ENCODE results near the gene ATP2A3. TPM values are rescaled to one million over a fixed set of nuclear protein-coding genes. Genes with fewer than 3 reads are reported as not detected.

ATP2A3 gene
- polyA plus RNA-seq, 2 donors, result 5.8 to 7.8 TPM

DNA sequence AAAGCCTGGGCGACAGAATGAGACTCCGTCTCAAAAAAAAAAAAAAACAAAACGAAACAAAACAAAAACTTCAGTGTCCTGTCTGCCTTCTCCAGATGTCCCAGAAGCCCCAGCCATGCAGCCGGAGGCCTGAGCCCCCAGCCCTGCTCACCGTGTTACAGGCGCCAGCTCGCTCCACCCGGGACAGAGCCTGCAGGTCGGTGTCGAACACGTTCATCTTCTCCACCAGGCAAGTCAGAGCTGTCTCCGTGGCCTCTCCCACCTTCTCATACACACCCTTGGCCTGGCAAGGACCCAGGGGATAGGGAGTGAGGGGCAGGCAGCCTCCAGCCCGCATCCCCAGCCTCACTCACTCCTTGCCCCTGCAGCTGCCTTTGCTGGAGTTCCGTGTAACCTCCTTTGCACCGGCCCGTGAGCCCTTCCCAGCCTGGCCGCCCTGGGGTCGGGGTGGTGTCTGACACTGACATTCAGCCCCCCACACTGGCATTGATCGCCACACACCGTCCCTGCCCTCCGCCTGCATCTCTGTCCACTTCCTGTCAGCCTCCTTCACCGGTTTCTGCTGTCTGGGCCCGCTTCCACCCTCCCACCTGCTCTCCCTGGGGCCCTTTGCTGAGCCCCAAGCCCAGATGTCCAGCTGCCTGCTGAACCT, 20.9 kb downstream of the ATP2A3 start:
- WGBS, 2 donors, result 76 to 82% methylated on average over 21 to 23 of the region's 23 CpGs
- H3K27ac ChIP-seq (ENCODE audit: low read depth in 2 of 2, low read length in 1 of 2), result no peak overlapping the region
- H3K27me3 ChIP-seq (ENCODE audit: control insufficient read depth in 1 of 2, insufficient read depth in 2 of 2, low read length in 2 of 2), result no peaks in the 10 kb centered on the region
- no peak overlapping the region for H3K4me3 ChIP-seq (ENCODE audit: low read depth in 1 of 2, low read length in 2 of 2)
- no peaks in the 10 kb centered on the region for H3K9me3 ChIP-seq (ENCODE audit: control insufficient read depth in 2 of 2, insufficient read depth in 1 of 2, low read depth in 1 of 2, low read length in 1 of 2)
- H3K36me3 ChIP-seq (ENCODE audit: control insufficient read depth in 2 of 2, insufficient read depth in 2 of 2, low read length in 1 of 2), result peaks cover 0 to 11% of the 10 kb centered on the region in 2 donors
- peaks cover 0 to 4% of the 10 kb centered on the region in 2 donors for H3K4me1 ChIP-seq (ENCODE audit: control insufficient read depth in 2 of 2, insufficient read depth in 2 of 2, low read length in 1 of 2)

DNA sequence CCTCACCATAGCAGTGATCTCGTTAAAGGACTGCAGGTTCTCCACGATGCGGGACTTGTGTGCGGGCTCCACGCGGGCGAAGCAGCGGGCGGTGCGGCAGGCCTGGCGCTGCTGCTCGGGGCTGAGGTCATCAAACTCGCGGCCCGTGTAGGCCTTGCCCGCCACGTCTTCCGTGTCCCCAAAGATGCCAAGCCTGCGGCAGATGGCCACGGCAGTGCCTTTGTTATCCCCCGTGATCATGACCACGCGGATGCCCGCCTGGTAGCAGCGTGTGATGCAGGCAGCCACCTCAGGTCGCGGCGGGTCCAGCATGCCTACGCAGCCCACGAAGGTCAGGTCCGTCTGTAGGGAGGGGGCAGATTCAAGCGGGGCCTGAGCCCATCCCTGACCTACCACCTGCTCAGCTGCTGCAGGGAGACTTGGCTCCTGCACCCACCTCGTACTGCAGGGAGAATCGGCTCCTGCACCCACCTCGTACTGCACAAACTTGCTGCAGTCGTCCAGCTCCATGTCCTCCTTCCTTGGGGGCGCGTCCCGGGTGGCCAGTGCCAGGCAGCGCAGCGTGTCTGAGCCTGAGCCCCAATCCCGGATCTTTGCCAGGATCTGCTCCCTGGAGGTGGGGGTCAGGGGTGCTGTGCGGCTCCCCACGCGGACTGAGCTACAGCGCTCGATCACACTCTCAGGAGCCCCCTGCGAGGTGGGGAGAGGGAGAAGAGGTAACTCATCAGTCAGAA, 23.1 kb downstream of the ATP2A3 start:
- H3K4me1 ChIP-seq (ENCODE audit: control insufficient read depth in 2 of 2, insufficient read depth in 2 of 2, low read length in 1 of 2), result peaks cover 0 to 4% of the 10 kb centered on the region in 2 donors
- no peaks in the 10 kb centered on the region for H3K27me3 ChIP-seq (ENCODE audit: control insufficient read depth in 1 of 2, insufficient read depth in 2 of 2, low read length in 2 of 2)
- no peak overlapping the region for H3K4me3 ChIP-seq (ENCODE audit: low read depth in 1 of 2, low read length in 2 of 2)
- peaks cover 0 to 7% of the 10 kb centered on the region in 2 donors for H3K36me3 ChIP-seq (ENCODE audit: control insufficient read depth in 2 of 2, insufficient read depth in 2 of 2, low read length in 1 of 2)
- 91 to 94% methylated on average over 48 of the region's 48 CpGs for WGBS, 2 donors
- no peak overlapping the region for H3K27ac ChIP-seq (ENCODE audit: low read depth in 2 of 2, low read length in 1 of 2)
- H3K9me3 ChIP-seq (ENCODE audit: control insufficient read depth in 2 of 2, insufficient read depth in 1 of 2, low read depth in 1 of 2, low read length in 1 of 2), result no peaks in the 10 kb centered on the region

DNA sequence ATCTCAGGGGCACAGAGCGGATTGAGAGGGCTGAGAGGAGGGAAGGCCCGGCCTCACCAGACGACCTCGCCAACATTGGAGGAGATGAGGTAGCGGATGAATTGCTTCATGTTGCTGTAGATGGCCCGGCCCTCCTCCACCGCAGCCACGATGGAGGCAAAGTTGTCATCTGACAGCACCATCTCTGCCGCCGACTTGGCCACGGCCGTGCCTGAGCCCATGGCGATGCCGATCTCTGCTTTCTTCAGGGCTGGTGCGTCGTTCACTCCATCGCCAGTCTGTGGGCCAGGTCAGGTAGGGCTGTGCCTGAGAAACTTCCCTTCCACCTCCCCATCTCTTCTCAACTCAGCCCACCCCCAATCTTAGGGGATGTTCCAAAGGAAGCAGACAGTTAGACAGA, 26.9 kb downstream of the ATP2A3 start:
- Histone ChIP-seq H3K27ac (ENCODE audit: low read depth in 2 of 2, low read length in 1 of 2) (no peak overlapping the region), H3K9me3 (ENCODE audit: control insufficient read depth in 2 of 2, insufficient read depth in 1 of 2, low read depth in 1 of 2, low read length in 1 of 2) (no peaks in the 10 kb centered on the region), H3K4me3 (ENCODE audit: low read depth in 1 of 2, low read length in 2 of 2) (no peak overlapping the region), H3K36me3 (ENCODE audit: control insufficient read depth in 2 of 2, insufficient read depth in 2 of 2, low read length in 1 of 2) (peaks cover 0 to 5% of the 10 kb centered on the region in 2 donors), H3K27me3 (ENCODE audit: control insufficient read depth in 1 of 2, insufficient read depth in 2 of 2, low read length in 2 of 2) (no peaks in the 10 kb centered on the region), H3K4me1 (ENCODE audit: control insufficient read depth in 2 of 2, insufficient read depth in 2 of 2, low read length in 1 of 2) (no peaks in the 10 kb centered on the region)
- WGBS, 2 donors, result 96 to 98% methylated on average over 17 of the region's 17 CpGs

DNA sequence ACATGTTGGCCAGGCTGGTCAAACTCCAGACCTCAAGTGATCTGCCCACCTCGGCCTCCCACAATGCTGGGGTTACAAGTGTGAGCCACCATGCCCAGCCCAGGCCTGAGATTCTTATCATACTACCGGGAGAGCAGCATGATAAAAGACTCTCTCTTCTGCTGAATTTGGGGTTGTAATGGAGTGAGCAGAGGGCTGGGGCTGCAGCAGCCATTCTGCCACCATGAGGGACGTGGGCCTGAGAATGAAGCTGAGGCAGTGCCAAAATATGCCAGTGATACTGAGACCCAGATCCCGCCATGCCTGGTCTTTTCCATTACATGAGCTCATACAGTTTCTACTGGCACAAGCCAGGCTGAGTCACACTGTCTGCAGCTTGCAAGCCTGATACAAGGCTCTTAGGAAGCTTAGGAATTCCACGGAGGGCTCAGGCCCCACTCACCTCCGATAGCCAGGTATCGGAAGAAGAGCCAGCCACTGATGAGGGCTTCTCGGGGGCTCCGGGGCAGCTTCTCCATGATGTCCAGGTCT, 28.3 kb downstream of the ATP2A3 start:
- Histone ChIP-seq H3K9me3 (ENCODE audit: control insufficient read depth in 2 of 2, insufficient read depth in 1 of 2, low read depth in 1 of 2, low read length in 1 of 2) (no peaks in the 10 kb centered on the region), H3K4me1 (ENCODE audit: control insufficient read depth in 2 of 2, insufficient read depth in 2 of 2, low read length in 1 of 2) (no peaks in the 10 kb centered on the region), H3K27me3 (ENCODE audit: control insufficient read depth in 1 of 2, insufficient read depth in 2 of 2, low read length in 2 of 2) (no peaks in the 10 kb centered on the region), H3K36me3 (ENCODE audit: control insufficient read depth in 2 of 2, insufficient read depth in 2 of 2, low read length in 1 of 2) (peaks cover 0 to 5% of the 10 kb centered on the region in 2 donors), H3K27ac (ENCODE audit: low read depth in 2 of 2, low read length in 1 of 2) (no peak overlapping the region), H3K4me3 (ENCODE audit: low read depth in 1 of 2, low read length in 2 of 2) (no peak overlapping the region)
- WGBS, 2 donors, result 92 to 94% methylated on average over 9 of the region's 9 CpGs

DNA sequence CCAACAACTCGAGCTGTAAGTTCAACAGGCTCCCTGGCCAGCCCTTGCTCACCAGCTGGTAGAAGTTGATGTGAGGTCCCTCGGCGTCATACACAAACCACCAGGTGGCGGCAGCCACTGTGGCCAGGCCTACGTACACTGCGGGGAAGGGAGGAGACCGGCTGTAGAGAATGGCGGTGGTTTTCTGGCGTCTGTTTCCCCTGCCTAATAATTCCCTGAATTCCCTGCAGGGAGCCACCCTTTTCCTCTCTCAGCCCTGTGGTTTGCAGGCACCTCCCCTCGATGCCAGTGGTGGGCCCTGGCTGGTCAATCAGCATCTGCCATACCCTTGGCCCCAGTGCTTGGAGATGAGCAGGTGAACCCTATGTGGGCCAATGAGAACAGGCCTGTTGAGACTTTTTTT, 29.1 kb downstream of the ATP2A3 start:
- H3K4me3 ChIP-seq (ENCODE audit: low read depth in 1 of 2, low read length in 2 of 2), result no peak overlapping the region
- H3K27me3 ChIP-seq (ENCODE audit: control insufficient read depth in 1 of 2, insufficient read depth in 2 of 2, low read length in 2 of 2), result no peaks in the 10 kb centered on the region
- WGBS, 2 donors, result 26 to 49% methylated on average over 10 of the region's 10 CpGs
- no peaks in the 10 kb centered on the region for H3K4me1 ChIP-seq (ENCODE audit: control insufficient read depth in 2 of 2, insufficient read depth in 2 of 2, low read length in 1 of 2)
- no peak overlapping the region for H3K27ac ChIP-seq (ENCODE audit: low read depth in 2 of 2, low read length in 1 of 2)
- H3K36me3 ChIP-seq (ENCODE audit: control insufficient read depth in 2 of 2, insufficient read depth in 2 of 2, low read length in 1 of 2), result peaks cover 0 to 5% of the 10 kb centered on the region in 2 donors
- H3K9me3 ChIP-seq (ENCODE audit: control insufficient read depth in 2 of 2, insufficient read depth in 1 of 2, low read depth in 1 of 2, low read length in 1 of 2), result no peaks in the 10 kb centered on the region

DNA sequence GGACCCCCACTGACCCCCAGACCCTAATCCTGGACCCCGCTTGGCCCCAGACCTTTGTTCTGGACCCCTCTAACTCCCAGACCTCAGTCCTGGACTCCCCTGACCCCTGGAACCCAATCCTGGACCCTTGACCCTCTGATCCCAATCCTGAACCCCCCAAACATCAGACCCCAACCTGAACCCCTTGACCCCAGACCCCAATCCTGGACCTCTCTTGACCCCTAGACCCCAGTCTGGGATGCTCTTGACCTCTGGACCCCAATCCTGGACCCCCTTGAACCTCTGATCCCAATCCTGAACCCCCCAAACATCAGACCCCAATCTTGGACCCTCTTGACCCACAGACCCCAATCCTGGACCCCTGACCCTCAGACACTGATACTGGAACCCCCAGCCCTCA, 34.5 kb downstream of the ATP2A3 start:
- Histone ChIP-seq H3K27ac (ENCODE audit: low read depth in 2 of 2, low read length in 1 of 2) (no peak overlapping the region), H3K4me3 (ENCODE audit: low read depth in 1 of 2, low read length in 2 of 2) (no peak overlapping the region), H3K27me3 (ENCODE audit: control insufficient read depth in 1 of 2, insufficient read depth in 2 of 2, low read length in 2 of 2) (no peaks in the 10 kb centered on the region), H3K4me1 (ENCODE audit: control insufficient read depth in 2 of 2, insufficient read depth in 2 of 2, low read length in 1 of 2) (no peaks in the 10 kb centered on the region), H3K36me3 (ENCODE audit: control insufficient read depth in 2 of 2, insufficient read depth in 2 of 2, low read length in 1 of 2) (peaks cover 0 to 7% of the 10 kb centered on the region in 2 donors), H3K9me3 (ENCODE audit: control insufficient read depth in 2 of 2, insufficient read depth in 1 of 2, low read depth in 1 of 2, low read length in 1 of 2) (no peaks in the 10 kb centered on the region)
- WGBS, 2 donors, result 93 to 98% methylated on average over 1 of the region's 1 CpG

DNA sequence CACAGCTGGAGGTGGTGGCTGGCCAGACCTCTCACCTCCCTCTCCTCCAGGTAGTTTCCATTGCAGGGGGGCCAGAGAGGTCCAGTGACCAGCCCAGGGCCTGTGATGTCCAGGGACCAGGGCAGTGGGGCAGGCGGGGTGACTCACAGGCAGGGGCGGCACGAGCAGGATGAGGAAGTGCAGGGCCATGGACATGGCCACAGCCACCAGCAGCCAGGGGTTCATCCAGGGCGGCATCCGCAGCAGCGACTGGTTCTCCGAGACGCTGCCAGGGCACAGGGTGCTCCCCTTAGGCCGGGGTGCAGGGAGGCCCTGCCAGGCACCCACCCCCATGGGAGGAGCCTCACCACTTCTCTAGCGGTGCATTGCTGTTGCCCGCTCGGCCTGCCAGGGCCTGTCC, 35.1 kb downstream of the ATP2A3 start:
- Histone ChIP-seq H3K27me3 (ENCODE audit: control insufficient read depth in 1 of 2, insufficient read depth in 2 of 2, low read length in 2 of 2) (no peaks in the 10 kb centered on the region), H3K9me3 (ENCODE audit: control insufficient read depth in 2 of 2, insufficient read depth in 1 of 2, low read depth in 1 of 2, low read length in 1 of 2) (no peaks in the 10 kb centered on the region), H3K4me1 (ENCODE audit: control insufficient read depth in 2 of 2, insufficient read depth in 2 of 2, low read length in 1 of 2) (peaks cover 0 to 3% of the 10 kb centered on the region in 2 donors), H3K36me3 (ENCODE audit: control insufficient read depth in 2 of 2, insufficient read depth in 2 of 2, low read length in 1 of 2) (peaks cover 0 to 7% of the 10 kb centered on the region in 2 donors), H3K4me3 (ENCODE audit: low read depth in 1 of 2, low read length in 2 of 2) (no peak overlapping the region), H3K27ac (ENCODE audit: low read depth in 2 of 2, low read length in 1 of 2) (no peak overlapping the region)
- WGBS, 2 donors, result 82 to 90% methylated on average over 11 to 12 of the region's 12 CpGs

DNA sequence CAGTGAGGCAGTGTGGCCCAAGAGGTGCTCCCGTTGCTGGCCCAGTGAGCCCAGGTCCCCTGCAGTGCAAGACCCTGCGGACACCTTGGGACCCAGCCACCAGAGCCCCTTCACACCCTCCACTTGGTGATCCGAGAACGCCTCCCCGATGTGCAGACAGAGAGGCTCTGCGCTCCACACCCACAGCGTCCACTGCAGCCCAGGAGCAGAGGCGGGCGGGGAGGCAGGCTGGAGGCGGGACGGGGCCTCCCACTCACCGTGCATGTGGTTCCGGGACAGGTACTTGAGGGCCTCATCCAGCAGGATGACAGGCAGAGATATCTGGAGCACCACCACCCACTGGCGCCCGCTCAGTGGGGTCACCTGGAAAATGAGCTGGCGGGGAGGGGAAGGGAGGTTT, 35.8 kb downstream of the ATP2A3 start:
- peaks cover 0 to 7% of the 10 kb centered on the region in 2 donors for H3K36me3 ChIP-seq (ENCODE audit: control insufficient read depth in 2 of 2, insufficient read depth in 2 of 2, low read length in 1 of 2)
- H3K27me3 ChIP-seq (ENCODE audit: control insufficient read depth in 1 of 2, insufficient read depth in 2 of 2, low read length in 2 of 2), result no peaks in the 10 kb centered on the region
- WGBS, 2 donors, result 93 to 95% methylated on average over 15 to 16 of the region's 16 CpGs
- H3K9me3 ChIP-seq (ENCODE audit: control insufficient read depth in 2 of 2, insufficient read depth in 1 of 2, low read depth in 1 of 2, low read length in 1 of 2), result no peaks in the 10 kb centered on the region
- H3K4me1 ChIP-seq (ENCODE audit: control insufficient read depth in 2 of 2, insufficient read depth in 2 of 2, low read length in 1 of 2), result peaks cover 0 to 4% of the 10 kb centered on the region in 2 donors
- no peak overlapping the region for H3K27ac ChIP-seq (ENCODE audit: low read depth in 2 of 2, low read length in 1 of 2)
- no peak overlapping the region for H3K4me3 ChIP-seq (ENCODE audit: low read depth in 1 of 2, low read length in 2 of 2)

DNA sequence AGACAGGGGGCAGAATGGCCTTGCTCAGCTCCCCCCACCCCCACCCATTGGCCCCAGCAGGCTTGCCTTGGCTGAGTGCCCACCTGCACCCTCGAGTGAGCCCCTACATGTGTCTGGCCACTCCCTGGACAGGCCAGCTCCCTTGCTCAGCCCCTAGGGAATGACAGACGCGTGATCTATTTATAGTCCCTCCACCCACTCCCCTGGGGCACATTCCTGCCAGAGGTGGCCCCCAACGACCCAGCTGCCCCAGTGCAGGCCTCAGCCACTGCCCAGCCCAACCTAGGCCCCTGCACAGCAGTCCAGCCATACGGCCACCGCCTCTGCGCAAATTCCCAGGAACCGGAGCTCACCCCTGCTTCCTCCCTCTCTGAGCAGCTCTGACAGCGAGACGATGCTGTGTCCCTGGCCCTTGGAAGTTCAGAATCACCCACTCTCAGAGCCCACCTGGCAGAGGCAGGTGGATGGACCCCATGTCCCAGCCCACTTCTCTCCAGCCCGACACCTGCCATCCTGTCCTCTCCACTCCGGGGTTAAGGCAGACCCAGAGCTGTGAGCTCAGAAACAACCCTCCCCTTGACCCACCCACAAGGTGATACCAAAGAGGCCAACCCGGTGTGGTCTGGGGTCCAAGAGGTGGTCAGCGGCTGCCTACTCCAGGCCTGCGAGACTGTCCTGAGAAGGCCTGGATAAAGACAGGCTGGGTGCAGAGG, 36.5 kb downstream of the ATP2A3 start:
- no peak overlapping the region for H3K27ac ChIP-seq (ENCODE audit: low read depth in 2 of 2, low read length in 1 of 2)
- H3K27me3 ChIP-seq (ENCODE audit: control insufficient read depth in 1 of 2, insufficient read depth in 2 of 2, low read length in 2 of 2), result no peaks in the 10 kb centered on the region
- H3K36me3 ChIP-seq (ENCODE audit: control insufficient read depth in 2 of 2, insufficient read depth in 2 of 2, low read length in 1 of 2), result peaks cover 0 to 7% of the 10 kb centered on the region in 2 donors
- H3K9me3 ChIP-seq (ENCODE audit: control insufficient read depth in 2 of 2, insufficient read depth in 1 of 2, low read depth in 1 of 2, low read length in 1 of 2), result no peaks in the 10 kb centered on the region
- H3K4me3 ChIP-seq (ENCODE audit: low read depth in 1 of 2, low read length in 2 of 2), result no peak overlapping the region
- 75 to 81% methylated on average over 15 of the region's 15 CpGs for WGBS, 2 donors
- H3K4me1 ChIP-seq (ENCODE audit: control insufficient read depth in 2 of 2, insufficient read depth in 2 of 2, low read length in 1 of 2), result peaks cover 0 to 4% of the 10 kb centered on the region in 2 donors

Measured in esophagus (tissue), 2 donors.